GM10248 (cell line): ENCODE data around the gene IMMP2L.
"Not testable (repeated sequence)": the region's sequence is repeated elsewhere in the genome, so short reads cannot be mapped to it uniquely, and the experiment has no call there.

ENCODE experiments used
- CTCF ChIA-PET: fragments of 300-600 bp; sonication (Branson Sonifier 250); formaldehyde crosslinking; extraction: SDS; loops from one replicate; lab custom pipeline; 2021; ENCODE audit warnings: antibody characterized with exemption; lab: Yijun Ruan, JAX
- POLR2A ChIA-PET: fragments of 350-650 bp; sonication (Branson Sonifier 250); formaldehyde crosslinking; extraction: SDS; loops from one replicate; lab custom pipeline; 2020; ENCODE audit warnings: antibody characterized with exemption; lab: Yijun Ruan, JAX
- DNase-seq: peaks from one replicate; pipeline ENCODE4 v3.0.0; 2012; ENCODE audit errors: extremely low spot score
- CTCF ChIP-seq: IDR thresholded peaks from 2 replicates; pipeline ENCODE4 v1.5.1; 2012; ENCODE audit warnings: mild to moderate bottlenecking, low read depth; ENCODE audit errors: extremely low read depth, missing control alignments, control extremely low read depth

Gene IMMP2L

GRCh38 chr7:111511845-111512244 is 50.4 kb downstream of the IMMP2L start:
- TF ChIP-seq CTCF = no peak
- CTCF ChIA-PET = no interaction called here
- POLR2A ChIA-PET = no interaction called here

GRCh38 chr7:111510584-111511378 is 51.5 kb downstream of the IMMP2L start:
- POLR2A ChIA-PET = no interaction called here
- DNase-seq = no peak
- no peak for TF ChIP-seq CTCF
- CTCF ChIA-PET = interaction anchor here (3.7 kb wide), 1 partner anchor 14 kb away, joined by 24 read pairs; no protein-coding TSS in a partner anchor

More at GRCh38 chr7:111511845-111512244, 50.4 kb downstream of the IMMP2L start:
- DNase-seq = no peak

- TF ChIP-seq CTCF = no peak
- no peak for DNase-seq
- CTCF ChIA-PET = interaction anchor here (1.1 to 3.7 kb wide), 2 partner anchors 13 to 22 kb away, joined by 4 to 24 read pairs; no protein-coding TSS in a partner anchor
- POLR2A ChIA-PET = no interaction called here
Observed at GRCh38 chr7:111510062-111510461, 52.2 kb downstream of the IMMP2L start.

- no peak for TF ChIP-seq CTCF
- CTCF ChIA-PET = interaction anchor here (1.1 to 3.7 kb wide), 2 partner anchors 12 to 23 kb away, joined by 4 to 24 read pairs; no protein-coding TSS in a partner anchor
- POLR2A ChIA-PET = no interaction called here
- no peak for DNase-seq
Observed at GRCh38 chr7:111509288-111509687, 53.0 kb downstream of the IMMP2L start.

GRCh38 chr7:111508387-111508786 is 53.9 kb downstream of the IMMP2L start:
- ChIA-PET CTCF (interaction anchor here (1.1 to 3.7 kb wide), 4 partner anchors 8 to 25 kb away, joined by 3 to 24 read pairs (median 6); no protein-coding TSS in a partner anchor), POLR2A (no interaction called here)
- TF ChIP-seq CTCF = no peak
- DNase-seq = no peak

GRCh38 chr7:111505422-111505821 is 56.9 kb downstream of the IMMP2L start:
- DNase-seq, POLR2A ChIA-PET, CTCF ChIA-PET: not testable (repeated sequence)

GRCh38 chr7:111501799-111502198 is 60.5 kb downstream of the IMMP2L start:
- DNase-seq, POLR2A ChIA-PET, CTCF ChIA-PET: not testable (repeated sequence)
